ENCODE data around the gene FRZB.

FRZB gene

DNA sequence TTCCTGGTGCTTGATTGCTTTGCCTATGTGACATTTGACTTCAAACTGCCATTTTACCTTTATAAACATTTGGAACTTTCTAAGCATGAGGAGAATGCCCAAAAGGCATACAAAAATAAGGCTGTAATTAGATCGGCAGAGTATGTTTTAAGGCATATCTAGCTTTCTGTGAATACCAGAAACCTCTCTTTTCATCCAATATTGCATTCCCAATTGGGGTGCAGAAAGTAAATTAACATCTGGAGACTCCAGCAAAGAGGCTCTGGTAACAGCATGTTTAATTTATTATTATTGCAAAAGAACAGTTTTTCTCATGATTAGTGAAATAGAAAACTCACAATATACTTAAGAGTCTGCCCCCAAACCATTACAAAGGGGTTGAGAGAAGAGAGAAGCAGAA is 32.1 kb downstream of the FRZB start:
- DNase-seq (ENCODE audit: low read depth) = no peak

DNA sequence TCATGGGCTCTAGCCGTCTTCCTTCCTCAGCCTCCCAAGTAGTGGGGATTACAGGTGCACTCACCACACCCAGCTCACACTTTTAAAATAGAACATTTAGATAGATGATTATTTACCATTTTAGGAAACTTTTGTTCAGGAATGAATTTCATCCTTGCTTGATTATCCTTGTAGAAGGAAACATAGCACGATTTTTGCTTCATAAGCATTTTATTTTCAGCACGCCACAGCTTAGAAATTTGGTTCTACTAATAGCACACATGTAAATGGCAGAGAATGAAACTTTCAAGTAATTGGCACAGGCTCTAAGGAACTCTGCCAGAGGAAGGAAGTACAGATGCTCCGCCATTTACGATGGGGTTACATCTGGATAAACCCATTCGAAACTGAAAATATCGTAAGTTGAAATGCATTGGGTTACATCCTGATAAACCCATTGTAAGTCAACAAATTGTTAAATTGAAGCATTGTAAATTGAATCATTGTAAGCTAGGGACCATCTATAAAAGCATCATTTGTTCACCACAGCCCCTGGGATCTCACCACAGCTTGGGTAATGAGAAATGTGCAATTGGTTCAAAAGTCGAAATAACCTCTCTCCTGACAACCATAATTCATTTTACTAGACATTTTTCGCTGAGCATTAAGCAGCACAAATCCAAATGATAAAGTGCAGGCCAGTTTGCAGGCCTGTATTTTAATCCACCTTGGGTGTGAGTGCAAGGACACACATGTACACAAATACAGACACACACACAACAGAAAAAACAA is 33.2 kb downstream of the FRZB start:
- DNase-seq (ENCODE audit: low read depth) = no peak

- no peak for DNase-seq (ENCODE audit: low read depth)
Observed at GRCh38 chr2:182831921-182832320, 34.5 kb downstream of the FRZB start.

DNA sequence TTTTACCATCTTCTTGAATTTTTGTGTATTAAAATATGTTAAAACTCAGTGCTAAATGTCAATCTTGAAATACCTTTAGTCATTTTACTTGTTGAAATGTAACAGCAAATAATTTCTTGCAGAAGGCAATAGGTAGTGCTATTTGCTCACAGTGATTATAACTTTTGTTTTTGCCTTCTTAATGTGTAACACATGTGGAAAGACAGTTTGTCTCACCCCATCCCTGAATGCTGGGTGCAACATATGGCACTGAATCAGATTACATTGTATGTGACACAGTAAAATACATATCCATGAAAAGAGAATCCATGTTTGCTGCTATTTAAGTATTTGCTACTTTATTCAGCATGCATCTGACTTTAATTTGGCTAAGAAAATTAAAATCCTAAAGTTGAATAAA is 35.3 kb downstream of the FRZB start:
- no peak for DNase-seq (ENCODE audit: low read depth)

GRCh38 chr2:182827182-182827879 is 39.1 kb downstream of the FRZB start:
- DNase-seq (ENCODE audit: low read depth) = no peak

GRCh38 chr2:182826496-182826895 is 39.9 kb downstream of the FRZB start:
- no peak for DNase-seq (ENCODE audit: low read depth)

DNA sequence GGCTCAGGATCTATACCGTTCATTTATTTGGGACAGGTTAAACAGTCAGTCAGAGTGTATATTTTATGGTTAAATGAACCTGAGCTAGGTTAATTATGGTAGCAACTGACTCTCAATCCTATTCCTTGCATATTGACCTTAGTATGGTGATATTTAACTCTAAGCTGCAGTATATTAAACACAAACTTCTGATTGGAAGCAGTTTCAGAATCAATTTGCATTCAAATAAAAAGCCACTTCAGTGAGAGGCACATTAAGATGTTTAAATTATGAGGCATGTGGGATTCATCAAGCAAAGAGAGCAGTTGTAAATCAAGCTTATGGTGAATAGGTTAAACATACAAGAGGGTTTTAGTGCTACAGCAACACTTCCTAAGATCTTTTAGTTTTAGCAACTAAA is 40.4 kb downstream of the FRZB start:
- DNase-seq (ENCODE audit: low read depth) = no peak

- DNase-seq (ENCODE audit: low read depth) = no peak
Observed at GRCh38 chr2:182824767-182825158, 41.7 kb downstream of the FRZB start.

GRCh38 chr2:182824056-182824766 is 42.2 kb downstream of the FRZB start:
- DNase-seq (ENCODE audit: low read depth) = no peak

DNA sequence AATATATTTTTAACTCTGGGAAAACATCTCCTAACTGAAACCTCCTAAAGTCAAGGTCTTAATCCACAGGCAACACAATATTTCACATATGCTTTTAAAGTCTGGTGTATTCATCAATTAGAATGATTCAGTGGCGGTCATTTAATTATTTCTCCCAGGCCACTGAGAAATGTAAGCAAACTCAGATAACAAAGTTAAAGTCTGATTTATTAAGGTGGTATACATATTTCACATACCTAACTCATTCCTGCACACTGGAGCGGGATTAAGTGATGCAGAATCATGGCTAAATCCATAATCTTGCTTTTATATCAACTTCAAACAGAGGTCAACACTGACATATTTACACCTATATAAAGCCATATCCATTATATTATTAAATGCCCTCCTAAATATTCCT is 43.7 kb downstream of the FRZB start:
- no peak for DNase-seq (ENCODE audit: low read depth)

- no peak for DNase-seq (ENCODE audit: low read depth)
Observed at GRCh38 chr2:182821182-182821581, 45.3 kb downstream of the FRZB start.

DNA sequence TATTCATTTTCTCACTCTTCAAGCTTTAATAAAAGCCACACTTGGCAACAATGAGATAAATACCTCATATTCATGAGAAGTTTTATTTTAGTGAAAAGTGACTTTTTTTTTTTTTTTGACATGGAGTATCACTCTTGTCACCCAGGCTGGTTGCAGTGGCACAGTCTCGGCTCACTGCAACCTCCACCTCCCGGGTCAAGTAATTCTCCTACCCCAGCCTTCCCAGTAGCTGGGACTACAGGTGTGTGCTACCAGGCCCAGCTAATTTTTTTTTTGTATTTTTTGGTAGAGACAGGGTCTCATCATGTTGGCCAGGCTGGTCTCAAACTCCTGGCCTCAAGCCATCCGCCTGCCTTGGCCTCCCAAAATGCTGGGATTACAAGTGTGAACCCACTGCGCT is 47.0 kb downstream of the FRZB start:
- DNase-seq (ENCODE audit: low read depth) = no peak

DNA sequence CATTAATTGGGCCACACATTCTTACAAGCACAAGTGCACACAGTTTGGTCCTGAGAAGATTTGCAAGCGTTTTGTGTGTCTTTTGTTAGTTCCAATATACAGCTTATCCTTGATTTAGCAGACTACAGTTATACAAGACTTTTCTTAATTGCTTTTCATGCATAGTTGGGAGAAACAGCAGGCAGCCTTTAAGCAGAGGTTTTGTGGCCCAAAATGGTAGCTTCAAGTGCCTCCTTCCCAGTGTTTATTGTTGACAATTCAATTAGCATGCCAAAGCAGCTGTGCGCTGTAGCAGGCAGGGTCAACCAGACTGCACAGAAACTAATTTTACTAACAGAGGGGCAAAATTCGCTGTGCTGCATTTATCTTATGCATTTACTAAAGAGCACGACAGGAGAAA is 47.5 kb downstream of the FRZB start:
- no peak for DNase-seq (ENCODE audit: low read depth)

DNA sequence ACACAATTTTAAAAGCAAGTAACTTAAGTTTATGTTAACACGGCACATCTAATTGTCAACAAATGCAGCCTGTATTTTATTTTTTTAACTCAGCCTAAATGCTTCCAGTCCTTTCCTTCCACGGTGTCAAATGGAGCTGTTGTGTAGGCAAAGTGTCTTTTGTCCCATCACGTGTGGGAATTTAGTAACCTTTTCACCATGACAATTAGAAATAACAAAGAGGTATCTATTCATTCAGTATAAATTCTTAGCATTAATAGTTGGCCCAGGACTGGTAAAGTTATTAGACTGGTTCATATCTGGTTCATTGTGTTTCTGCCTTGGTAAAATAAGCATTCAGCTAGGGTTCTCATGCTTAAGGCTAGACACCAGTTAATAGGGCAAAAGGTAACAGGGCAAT is 47.9 kb downstream of the FRZB start:
- no peak for DNase-seq (ENCODE audit: low read depth)

DNA sequence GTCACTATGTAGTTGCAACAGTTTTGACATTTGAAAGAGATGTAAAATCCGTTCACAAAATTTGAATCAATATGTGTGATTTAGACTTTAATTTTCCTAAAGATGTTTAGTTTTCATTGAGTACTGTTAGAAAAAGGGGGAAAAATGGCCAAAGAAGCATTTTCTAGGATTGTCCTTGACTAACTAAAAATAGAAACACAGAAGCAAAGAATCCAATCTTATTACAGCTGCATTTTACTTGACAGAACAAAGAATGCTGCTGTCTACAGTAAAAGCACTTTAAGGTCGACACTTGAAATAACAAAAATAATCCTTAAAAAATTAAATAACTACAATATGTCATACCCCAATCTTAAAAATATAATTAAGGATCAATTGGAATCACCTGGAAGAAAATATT is 48.9 kb downstream of the FRZB start:
- DNase-seq (ENCODE audit: low read depth) = no peak

DNA sequence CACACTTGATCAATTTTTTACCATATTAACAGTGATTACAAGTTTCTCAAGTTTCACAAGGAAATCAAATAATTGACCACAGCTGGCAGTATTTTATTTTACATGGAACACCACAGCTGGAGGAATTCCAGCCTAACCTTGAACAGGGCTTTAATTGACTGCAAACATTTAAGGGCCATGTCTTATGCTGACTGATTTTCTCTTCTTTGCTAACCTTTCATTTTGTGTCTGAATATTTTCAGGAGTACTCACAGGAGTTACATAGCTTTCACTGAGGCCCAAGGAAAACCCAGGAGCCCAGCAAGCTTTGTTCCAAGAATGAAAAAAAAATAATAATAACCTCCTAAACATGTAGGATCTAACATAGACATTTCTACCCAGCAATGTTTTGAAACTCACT is 49.6 kb downstream of the FRZB start:
- DNase-seq (ENCODE audit: low read depth) = no peak

DNA sequence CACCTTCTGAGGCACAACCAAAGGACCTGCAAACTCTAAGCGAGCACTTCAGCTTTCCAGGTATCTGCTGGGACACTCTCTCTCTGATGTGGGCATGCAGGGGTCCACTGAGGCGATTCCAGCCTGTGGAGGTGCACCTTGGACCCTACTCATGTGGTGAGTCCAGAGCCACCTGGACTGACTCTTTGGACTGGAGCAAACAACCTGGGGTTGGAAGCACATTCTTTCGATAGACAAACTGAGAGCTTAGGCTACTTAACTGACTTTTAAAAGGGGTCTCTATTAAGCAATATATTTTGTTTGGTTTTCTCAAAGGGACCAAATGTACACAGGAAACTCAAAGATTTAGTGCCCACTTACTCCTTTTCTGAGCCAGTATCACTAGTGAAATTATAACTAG is 51.6 kb downstream of the FRZB start:
- DNase-seq (ENCODE audit: low read depth) = no peak

DNA sequence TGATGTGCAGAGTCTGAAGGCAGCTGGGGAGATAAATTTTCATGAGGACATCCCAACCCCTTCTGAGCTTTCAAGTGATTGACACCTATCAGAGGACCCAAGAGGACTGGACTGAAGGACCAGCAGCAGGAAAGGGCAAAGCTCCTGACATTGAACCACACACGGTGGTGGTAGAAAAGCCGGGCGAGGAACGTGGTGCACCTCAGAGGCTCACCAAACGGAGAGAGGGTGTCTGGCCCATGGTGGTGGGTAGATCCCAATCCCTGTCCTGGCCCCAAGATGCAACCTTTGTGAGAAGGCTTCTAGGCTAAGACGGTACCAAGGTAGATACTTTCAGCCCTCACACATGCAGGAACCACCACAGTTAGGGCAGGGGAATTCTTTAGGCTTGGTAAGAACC is 52.1 kb downstream of the FRZB start:
- no peak for DNase-seq (ENCODE audit: low read depth)

DNA sequence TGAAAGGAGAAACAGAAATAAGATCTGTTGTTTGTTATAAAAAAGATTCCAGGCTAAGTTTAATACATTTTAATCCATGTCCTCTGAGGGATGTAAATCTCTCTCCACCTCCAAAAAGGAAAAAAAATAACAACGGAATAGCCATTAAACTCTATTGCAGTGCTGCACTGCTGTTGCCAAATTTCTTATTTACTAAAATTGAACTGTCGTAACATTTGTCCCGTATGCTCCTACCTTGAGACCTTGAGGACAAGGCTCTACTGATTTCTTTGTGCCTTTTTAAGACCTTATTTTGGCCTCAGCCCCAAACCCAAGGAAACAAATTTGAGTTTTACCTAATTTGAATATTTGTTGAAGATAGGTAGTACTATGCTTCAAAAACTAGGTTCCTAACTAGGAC is 56.4 kb downstream of the FRZB start:
- no peak for DNase-seq (ENCODE audit: low read depth)

- DNase-seq (ENCODE audit: low read depth) = no peak
Observed at GRCh38 chr2:182807319-182807718, 59.1 kb downstream of the FRZB start.

DNA sequence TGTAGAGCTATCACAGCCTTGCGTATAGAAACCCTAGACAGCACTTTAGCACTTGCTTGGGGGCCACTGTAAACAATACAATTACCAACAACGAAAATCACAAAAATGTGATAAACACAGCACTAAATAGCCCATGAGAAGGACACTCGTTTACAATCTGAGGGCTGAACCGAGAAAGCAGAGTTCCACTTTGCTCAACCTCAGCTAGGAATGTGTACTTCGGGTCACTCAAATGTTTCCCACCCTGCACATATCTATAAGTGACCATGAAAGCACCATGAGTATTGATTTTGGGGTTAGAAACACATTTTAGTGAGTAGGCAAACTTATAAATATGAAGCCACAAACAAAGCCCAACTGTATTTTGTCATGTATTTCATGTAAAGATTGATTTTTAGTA is 62.3 kb downstream of the FRZB start:
- DNase-seq (ENCODE audit: low read depth) = no peak

DNA sequence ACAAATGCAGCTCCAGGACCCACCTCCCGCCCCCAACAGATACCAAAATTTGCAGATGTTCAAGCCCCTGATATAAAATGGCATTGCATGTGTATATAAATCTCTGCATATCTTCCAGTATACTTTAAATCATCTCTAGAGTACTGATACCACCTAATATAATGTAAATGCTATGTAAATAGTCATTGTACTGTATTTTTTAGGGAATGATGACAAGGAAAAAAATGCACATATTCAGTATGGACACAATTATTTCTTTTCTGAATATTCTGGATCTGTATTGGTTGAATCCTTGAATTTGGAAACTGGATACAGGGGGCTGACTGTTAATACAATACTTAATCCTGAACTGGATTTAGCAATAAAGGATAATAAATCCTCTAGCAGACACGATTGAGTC is 67.7 kb downstream of the FRZB start:
- no peak for DNase-seq (ENCODE audit: low read depth)

DNA sequence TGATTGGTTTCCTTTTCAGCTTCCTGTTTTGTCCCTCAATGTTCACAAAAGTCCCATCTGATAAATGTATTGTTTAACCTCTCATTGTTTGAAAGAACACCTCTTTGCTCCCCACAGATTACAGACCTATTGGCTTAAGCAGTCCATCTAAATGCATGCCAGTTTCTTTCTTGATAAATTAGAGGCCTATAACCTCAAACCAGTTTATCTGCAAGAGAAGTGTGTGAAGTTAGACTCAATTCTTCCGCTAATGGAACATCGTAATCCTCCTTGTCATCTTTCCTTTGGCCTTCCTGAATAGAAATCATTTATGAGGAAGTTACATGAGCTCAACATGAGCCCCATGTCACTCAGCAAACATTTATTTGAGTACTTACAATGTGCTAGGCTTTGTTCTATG is 74.0 kb downstream of the FRZB start:
- no peak for DNase-seq (ENCODE audit: low read depth)

All from stimulated activated CD8-positive, alpha-beta memory T cell treated with anti-CD3 and anti-CD28 coated beads, Interleukin-7, amount 100 ng/mL, for 24 hours (primary cell).